Activated CD4-positive, CD25-positive, alpha-beta regulatory T cell treated with anti-CD3 and anti-CD28 coated beads, Interleukin-2, amount 50 U/mL, for 24 hours (primary cell): Measurements from ENCODE around the gene NOVA2.
A peak's percentile ranks its signal among the peaks of the same experiment; 100 is the strongest.

Experiments used
- ATAC-seq, 2 donors: fragments of 150-1000 bp; cut with Tn5 transposase; one replicate each; pipeline ENCODE4 v1.10.0; 2021; ENCODE audit warnings: mild to moderate bottlenecking in 1 of 2, moderate library complexity in 1 of 2

Gene NOVA2

DNA sequence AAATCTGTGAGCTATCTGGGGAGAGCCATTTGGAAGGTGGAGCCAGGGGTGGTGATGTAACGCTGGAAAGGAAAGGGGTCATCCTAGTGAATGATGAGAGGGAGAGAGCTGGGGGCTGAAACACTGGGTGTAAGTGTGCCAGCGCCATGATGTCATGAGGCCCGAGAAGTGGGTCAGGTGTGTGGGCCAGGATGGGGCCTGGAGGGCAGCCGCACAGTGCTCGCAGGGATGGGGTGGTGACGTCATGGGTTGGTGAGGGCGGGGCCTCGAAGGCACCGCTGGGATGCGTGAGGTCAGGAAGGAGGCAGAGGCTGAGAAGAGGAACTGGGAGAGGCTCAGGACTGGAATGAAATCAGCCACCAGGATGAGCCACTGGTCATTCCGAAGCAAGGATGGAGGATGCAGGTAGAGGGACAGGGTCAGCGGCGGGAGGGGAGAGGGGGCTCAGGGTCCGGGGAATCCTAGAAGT is 26.0 kb upstream of the NOVA2 start:
- no peak for ATAC-seq

DNA sequence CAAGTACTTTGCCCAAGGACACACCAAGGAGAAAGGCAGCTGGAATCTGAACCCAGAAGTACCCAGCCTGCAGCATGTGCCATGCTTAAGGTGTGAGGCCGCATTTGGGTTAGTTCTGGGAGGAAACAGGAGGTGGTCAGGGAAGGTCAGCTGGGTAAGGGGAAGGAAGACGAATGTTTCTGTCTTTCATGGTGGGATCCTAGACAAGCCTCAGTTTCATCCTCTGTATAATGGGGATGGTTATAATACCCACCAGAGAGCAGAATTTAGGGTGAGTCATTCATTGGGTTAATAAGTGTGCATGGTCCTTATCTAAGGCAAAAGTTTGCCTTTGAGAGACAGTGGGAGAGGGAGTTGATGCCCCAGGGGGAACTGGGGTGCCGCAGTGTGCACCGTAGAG is 25.2 kb upstream of the NOVA2 start:
- no peak for ATAC-seq

DNA sequence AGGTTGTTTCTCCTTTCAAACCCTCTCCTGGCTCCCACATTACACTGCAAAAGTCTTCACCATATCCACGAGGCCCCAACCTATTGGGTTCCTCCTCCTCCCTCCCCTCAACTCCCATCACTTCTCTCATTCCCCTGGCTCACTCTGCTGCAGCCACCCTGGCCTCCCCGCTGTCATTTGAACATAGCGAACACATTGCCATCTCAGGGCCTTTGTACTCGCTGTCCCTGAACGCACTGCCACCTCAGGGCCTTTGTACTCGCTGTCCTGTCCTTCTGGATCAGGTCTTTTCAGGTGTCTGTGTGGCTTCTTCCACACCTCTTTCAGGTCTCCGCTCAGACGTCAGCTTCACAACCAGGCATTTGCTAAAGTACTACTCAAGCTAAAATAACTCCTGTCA is 23.3 kb upstream of the NOVA2 start:
- no peak for ATAC-seq

- no peak for ATAC-seq
These were observed 22.2 kb upstream of the NOVA2 start for GRCh38 chr19:45995715-45996385.

DNA sequence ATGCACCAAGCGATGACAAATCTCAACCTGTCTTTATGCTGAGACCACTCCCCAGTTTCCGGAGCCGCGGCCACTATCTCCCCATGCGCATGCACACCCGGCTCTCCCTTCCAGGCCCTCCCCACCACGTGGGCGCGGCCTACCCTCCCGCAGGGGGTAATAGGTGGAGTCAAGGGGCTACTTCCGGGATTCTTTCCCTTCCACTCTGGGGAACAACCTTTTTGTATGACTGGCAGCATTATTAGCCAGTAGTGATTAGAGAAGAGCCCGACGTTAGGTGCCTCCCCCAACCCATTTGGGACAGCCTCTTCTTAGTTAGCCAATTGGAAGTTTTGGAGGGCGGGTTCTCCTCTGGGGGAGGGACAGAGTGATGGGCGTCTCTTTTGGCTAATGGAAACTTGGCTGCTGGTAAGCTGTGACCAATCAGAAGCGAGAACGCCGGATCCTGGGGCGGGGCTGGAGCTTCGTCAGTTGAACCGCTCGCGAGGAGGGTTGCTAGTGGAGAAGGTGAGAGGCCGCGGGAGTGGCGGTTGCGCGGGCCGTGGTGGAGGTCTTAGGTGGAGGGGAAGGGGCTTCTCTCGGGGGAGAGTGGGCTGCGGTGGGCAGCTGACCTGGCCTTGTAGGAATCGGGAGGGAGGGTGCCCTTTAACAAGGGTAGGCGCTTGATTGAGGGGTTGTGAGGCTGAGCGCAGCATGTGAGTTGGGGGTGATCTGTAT is 21.5 kb upstream of the NOVA2 start, which contains the start of gene CCDC61:
TSS of gene CCDC61 (plus strand) at position 470 of the 717 bp plus-strand sequence. CDS start 7,552 bp downstream, outside the sequence.
- ATAC-seq = peak; percentile 97 to 98

- ATAC-seq = peak; percentile 0
These were observed 20.9 kb upstream of the NOVA2 start for GRCh38 chr19:45994456-45994997.

DNA sequence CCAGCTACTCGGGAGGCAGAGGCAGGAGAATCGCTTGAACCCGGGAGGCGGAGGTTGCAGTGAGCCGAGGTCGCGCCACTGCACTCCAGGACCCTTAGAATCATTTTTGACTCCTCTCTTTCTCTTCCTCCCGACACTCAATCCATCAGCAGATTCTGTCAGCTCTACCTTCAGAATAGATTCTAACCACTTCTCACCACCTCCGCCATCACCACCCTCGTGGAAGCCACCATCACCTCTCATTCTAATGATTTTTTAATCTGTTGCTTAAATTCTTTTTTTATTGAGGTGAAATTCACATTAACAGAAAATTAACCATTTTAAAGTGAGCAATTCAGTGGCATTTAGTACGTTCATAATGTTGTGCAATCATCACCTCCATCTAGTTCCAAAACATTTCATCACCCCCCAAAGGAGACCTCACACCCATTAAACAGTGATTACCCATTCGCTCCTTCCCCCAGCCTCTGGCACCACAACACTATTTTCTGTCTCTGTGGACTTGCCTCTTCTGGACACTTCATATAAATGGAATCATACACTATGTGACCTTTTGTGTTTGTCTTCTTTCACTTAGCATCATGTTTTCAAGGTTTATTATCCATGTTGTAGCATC is 16.6 kb upstream of the NOVA2 start:
- no peak for ATAC-seq

DNA sequence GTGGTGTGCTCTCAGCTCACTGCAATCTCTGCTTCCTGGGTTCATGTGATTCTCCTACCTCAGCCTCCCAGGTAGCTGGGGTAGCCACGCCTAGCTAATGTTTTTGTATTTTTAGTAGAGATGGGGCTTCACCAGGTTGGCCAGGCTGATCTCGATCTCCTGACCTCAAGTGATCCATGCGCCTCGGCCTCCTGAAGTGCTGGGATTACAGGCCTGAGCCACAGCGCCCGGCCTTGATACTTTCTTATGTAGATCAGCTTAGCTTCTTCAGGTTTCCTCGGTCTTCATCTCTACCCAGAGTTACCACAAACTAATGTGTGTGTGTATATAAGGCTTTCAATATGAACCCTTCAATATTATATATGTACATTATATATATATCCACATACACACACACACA is 11.7 kb upstream of the NOVA2 start:
- no peak for ATAC-seq

DNA sequence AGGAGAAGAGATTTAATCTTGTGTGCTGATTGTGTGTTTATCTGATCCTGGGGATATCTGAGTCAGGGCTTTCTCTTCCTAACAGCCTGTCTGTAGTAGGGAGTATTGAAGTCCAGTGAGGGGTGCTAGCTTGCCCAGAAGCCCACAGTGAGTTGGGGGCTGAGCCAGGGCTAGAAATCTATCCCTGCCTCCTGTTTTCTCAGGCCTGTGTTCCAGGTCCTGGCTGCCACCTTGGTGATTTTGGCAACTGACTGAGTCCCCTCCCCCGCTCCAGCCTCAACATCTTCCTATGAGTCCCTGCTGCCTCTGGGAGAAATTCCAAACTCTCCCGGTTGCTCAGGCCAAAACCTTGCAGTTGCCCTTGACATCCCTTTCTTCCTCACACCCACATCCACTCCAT is 7.7 kb upstream of the NOVA2 start:
- no peak for ATAC-seq

- ATAC-seq = no peak
These were observed 4.5 kb upstream of the NOVA2 start for GRCh38 chr19:45978156-45978555.

- no peak for ATAC-seq
These were observed 2.5 kb upstream of the NOVA2 start for GRCh38 chr19:45976178-45976577.

DNA sequence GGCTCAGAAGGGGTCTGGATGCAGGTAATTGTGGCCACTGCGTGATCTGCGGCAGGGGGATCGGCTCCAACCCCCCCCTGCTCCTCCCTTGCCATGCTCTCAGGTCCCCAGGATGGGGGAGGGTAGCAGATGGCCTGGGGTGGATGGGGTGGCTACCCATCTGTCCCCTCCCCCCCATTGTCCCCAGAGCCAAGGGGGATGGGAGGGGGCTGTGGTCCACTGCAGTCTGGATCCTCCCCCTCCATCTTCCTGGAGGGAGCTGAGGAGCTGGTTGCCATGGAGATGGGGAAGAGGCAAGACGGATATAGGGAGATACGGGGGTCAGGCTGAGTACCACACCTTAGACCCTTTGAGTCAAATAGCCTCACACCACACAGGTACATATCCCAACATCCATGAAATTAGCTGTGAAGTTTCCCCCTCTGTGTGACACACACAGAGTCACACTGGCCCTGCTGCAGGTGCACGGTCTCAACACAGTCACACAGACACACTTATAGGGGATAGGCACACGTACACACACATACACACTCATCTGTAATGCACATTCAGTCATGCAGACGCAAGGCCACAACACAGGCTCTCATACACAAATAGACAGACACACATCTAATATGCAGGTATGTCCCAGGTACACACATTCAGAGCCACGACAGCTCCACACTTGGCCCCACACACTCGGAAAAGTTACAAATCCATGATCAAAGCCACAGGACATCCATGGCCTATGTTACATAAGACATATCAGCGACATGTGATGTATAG is 1.8 kb upstream of the NOVA2 start:
- no peak for ATAC-seq

GRCh38 chr19:45972947-45973540 is 621 bp downstream of the NOVA2 start:
- no peak for ATAC-seq

DNA sequence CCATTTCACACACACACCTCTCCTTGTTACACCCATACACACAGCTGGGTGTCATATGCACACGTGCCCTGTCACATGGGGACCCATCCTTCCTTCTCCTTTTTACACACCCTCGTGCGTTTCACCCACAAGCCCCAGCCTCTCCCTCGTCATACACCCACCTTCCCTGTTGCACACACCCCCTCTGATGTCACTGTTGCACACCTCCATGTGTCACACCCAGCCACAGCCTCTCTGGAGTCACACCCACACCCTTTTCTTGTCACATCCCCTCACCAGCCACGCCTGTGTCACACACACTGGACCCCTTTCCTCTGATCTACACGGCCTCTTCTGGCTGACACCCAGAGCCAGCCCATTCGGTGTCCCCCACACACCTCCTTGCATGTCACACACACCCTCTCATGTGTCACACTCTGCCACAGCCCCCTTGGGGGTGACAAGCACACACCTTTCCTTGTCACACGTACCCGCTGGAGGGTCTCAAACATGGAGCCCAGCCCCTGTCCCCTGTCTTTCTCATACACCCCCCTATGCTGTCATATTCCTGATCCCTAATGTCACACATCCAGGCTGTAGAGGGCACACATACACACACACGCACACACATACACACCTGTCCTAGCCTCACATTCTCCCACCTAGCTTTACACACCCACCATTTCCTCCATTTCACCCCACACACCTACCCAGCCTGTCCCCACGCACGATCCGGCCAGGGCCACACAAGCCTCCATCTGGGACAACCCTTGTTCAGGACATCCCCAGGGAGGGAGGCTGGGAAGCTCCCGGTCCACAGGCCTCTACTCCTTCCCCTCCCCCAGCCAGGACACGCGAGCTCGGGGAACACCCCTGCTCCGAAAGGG is 1.4 kb downstream of the NOVA2 start:
- peak; percentile 55 to 65 for ATAC-seq

- ATAC-seq = no peak
These were observed 2.3 kb downstream of the NOVA2 start for GRCh38 chr19:45971260-45971902.

DNA sequence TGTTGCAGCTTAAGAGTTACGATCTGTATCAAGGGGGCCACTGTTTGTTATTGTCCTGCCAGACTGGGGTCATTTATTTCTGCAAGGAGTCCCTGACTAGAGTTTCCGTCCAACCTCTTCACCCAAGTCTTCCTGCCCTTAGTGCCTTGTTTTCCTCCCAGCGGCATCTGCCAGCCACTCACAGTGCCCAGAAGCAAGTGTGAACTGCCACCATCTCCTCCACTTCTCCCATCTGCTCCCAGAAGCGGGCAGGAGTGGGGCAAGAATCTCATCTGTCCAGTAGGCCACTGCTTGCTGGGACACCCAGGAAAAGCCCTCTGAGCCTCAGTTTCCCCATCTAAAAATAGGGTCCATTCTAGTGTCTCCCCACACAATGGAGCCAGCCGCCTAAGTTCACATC is 4.0 kb downstream of the NOVA2 start:
- no peak for ATAC-seq

GRCh38 chr19:45968626-45969025 is 5.0 kb downstream of the NOVA2 start:
- ATAC-seq = no peak

- no peak for ATAC-seq
These were observed 6.4 kb downstream of the NOVA2 start for GRCh38 chr19:45967246-45967645.

- ATAC-seq = no peak
These were observed 11.6 kb downstream of the NOVA2 start for GRCh38 chr19:45962021-45962420.

GRCh38 chr19:45960595-45961235 is 12.9 kb downstream of the NOVA2 start:
- no peak for ATAC-seq
